OCI-LY1 (cell line): ENCODE data around the gene LRRC55.

Experiments used
- H2AFZ ChIP-seq: fragments of 200-600 bp; sonication (generic), shearing (Covaris generic); 2 replicates; pipeline ENCODE4 v1.6.0; 2014; ENCODE audit warnings: antibody characterized with exemption, mild to moderate bottlenecking, low read length
- H3F3A ChIP-seq: fragments of 200-600 bp; sonication (generic), shearing (Covaris generic); 2 replicates; pipeline ENCODE4 v1.6.0; 2014; ENCODE audit warnings: mild to moderate bottlenecking, antibody characterized with exemption, low read length, moderate library complexity; ENCODE audit not compliant: insufficient read depth
- H3K27ac ChIP-seq: fragments of 200-600 bp; sonication (generic); 2 replicates; pipeline ENCODE4 v1.5.1; 2014; ENCODE audit warnings: low read length, mixed run types, mild to moderate bottlenecking, low read depth; ENCODE audit not compliant: poor library complexity, severe bottlenecking
- H3K27me3 ChIP-seq: fragments of 200-600 bp; sonication (generic); 2 replicates; pipeline ENCODE4 v1.6.0; 2014; ENCODE audit warnings: antibody characterized with exemption, mild to moderate bottlenecking, low read length, moderate library complexity; ENCODE audit not compliant: insufficient read depth
- H3K36me3 ChIP-seq: fragments of 200-600 bp; sonication (generic); 2 replicates; pipeline ENCODE4 v1.6.1; 2014; ENCODE audit warnings: mild to moderate bottlenecking, antibody characterized with exemption, low read length, moderate library complexity, mixed read lengths; ENCODE audit not compliant: insufficient read depth
- H3K4me1 ChIP-seq: fragments of 200-600 bp; sonication (generic); 2 replicates; pipeline ENCODE4 v1.5.1; 2014; ENCODE audit warnings: mild to moderate bottlenecking, low read length, moderate library complexity; ENCODE audit not compliant: insufficient read depth, severe bottlenecking
- H3K4me2 ChIP-seq: fragments of 200-600 bp; sonication (generic), shearing (Covaris generic); 2 replicates; pipeline ENCODE4 v1.6.1; 2014; ENCODE audit warnings: low read length
- H3K4me3 ChIP-seq: fragments of 200-600 bp; sonication (generic); 2 replicates; pipeline ENCODE4 v1.5.1; 2014; ENCODE audit warnings: low read length, low read depth, mild to moderate bottlenecking, mixed read lengths; ENCODE audit not compliant: poor library complexity, severe bottlenecking
- H3K79me2 ChIP-seq: fragments of 200-600 bp; shearing (Covaris generic); 2 replicates; pipeline ENCODE4 v1.6.1; 2016; ENCODE audit warnings: mixed run types, low read length, mixed read lengths; ENCODE audit not compliant: insufficient read depth
- H3K9ac ChIP-seq: fragments of 200-600 bp; sonication (generic), shearing (Covaris generic); 2 replicates; pipeline ENCODE4 v1.6.1; 2014; ENCODE audit warnings: mild to moderate bottlenecking, low read length, mixed read lengths
- H3K9me2 ChIP-seq: fragments of 200-600 bp; sonication (generic), shearing (Covaris generic); 2 replicates; pipeline ENCODE4 v1.6.1; 2014; ENCODE audit warnings: low read depth, mild to moderate bottlenecking, low read length, mixed read lengths
- H3K9me3 ChIP-seq: fragments of 200-600 bp; shearing (Covaris generic); 2 replicates; pipeline ENCODE4 v1.6.1; 2014; ENCODE audit warnings: low read length, mixed read lengths
- H4K20me1 ChIP-seq: fragments of 200-600 bp; sonication (generic), shearing (Covaris generic); 2 replicates; pipeline ENCODE4 v1.6.0; 2016; ENCODE audit warnings: mild to moderate bottlenecking, low read length; ENCODE audit not compliant: insufficient read depth
- EZH2 ChIP-seq: fragments of 200-600 bp; sonication (generic), shearing (Covaris generic); IDR thresholded peaks from 2 replicates; pipeline ENCODE4 v1.8.0; 2017; ENCODE audit warnings: borderline replicate concordance, mixed run types, mild to moderate bottlenecking, antibody characterized with exemption, low read length, moderate library complexity, mixed read lengths
- TF ChIP-seq, protein P1 (sequence below): fragments of 200-600 bp; sonication (generic), shearing (Covaris generic); IDR thresholded peaks from 2 replicates; pipeline ENCODE4 v1.5.1; 2017; ENCODE audit warnings: mild to moderate bottlenecking, antibody characterized with exemption, low read length, moderate library complexity, mixed read lengths

LRRC55 gene

DNA sequence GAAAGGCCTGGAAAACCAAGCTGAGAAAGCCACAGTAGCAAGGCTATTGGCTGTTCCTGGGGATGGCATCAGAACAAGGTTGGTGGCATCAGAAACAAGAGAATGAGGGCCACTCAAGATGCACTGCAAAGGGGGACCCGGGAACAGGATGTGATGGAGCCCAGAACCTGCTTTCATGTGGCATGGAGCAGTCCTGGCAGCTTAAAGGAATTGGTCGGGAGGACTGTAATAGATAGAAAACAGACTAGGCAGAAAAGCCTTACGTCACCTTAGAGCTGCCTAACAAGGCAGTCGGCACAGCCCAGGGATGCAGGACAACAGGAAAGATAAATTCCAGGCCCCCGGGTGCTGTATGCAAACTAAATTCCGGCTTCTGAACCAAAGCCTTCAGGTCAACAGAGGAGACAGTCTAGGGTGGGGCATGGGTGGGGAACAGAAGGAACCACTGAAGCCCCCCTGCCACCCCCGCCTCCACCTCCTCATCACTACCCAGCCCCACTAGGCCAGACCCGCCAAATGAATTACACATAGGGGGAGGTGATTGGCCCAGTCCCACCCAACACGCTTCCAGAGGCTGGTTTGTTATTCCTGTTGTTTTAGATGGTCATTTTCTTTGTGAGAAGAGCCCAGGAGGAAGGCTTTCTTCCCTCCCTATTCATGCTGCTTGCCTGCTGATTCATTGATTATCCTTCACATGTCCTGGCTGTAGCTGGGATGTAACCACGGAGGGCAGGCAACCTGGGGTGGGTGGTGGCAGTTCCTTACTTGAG, 25.7 kb upstream of the LRRC55 start:
- Histone ChIP-seq H2AFZ (no peak overlapping the region), H3K9me3 (no peaks in the 10 kb centered on the region)

DNA sequence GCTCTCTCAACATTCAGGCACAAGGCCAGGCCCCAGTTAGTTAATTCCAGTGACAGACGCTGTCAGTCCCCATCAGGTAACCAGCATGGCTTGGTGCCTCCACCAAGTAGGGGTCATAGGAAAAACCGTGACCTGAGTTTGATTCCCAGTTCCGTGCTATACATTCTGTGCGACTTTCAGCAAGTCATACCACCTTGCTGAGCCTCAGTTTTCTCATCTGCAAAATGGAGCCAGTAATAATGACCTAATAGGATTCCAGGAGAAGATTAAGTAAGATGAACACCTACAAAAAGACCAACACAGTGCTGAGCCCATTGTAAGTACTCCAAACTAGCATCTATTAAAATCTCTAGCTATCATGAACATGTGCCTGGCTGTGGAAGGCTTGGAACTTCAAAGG, 24.8 kb upstream of the LRRC55 start:
- no peak overlapping the region for H3K4me2 ChIP-seq
- TF ChIP-seq, protein P1, sequence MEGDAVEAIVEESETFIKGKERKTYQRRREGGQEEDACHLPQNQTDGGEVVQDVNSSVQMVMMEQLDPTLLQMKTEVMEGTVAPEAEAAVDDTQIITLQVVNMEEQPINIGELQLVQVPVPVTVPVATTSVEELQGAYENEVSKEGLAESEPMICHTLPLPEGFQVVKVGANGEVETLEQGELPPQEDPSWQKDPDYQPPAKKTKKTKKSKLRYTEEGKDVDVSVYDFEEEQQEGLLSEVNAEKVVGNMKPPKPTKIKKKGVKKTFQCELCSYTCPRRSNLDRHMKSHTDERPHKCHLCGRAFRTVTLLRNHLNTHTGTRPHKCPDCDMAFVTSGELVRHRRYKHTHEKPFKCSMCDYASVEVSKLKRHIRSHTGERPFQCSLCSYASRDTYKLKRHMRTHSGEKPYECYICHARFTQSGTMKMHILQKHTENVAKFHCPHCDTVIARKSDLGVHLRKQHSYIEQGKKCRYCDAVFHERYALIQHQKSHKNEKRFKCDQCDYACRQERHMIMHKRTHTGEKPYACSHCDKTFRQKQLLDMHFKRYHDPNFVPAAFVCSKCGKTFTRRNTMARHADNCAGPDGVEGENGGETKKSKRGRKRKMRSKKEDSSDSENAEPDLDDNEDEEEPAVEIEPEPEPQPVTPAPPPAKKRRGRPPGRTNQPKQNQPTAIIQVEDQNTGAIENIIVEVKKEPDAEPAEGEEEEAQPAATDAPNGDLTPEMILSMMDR, result no peak
- no peak for TF ChIP-seq EZH2
- H2AFZ ChIP-seq, result no peak overlapping the region
- no peaks in the 10 kb centered on the region for H3F3A ChIP-seq
- no peaks in the 10 kb centered on the region for H3K79me2 ChIP-seq
- H3K4me1 ChIP-seq, result no peaks in the 10 kb centered on the region
- H3K27me3 ChIP-seq, result no peaks in the 10 kb centered on the region
- no peak overlapping the region for H3K9ac ChIP-seq
- H3K4me3 ChIP-seq, result no peak overlapping the region
- no peaks in the 10 kb centered on the region for H3K9me2 ChIP-seq
- no peaks in the 10 kb centered on the region for H3K9me3 ChIP-seq
- H4K20me1 ChIP-seq, result no peaks in the 10 kb centered on the region
- H3K36me3 ChIP-seq, result no peaks in the 10 kb centered on the region
- H3K27ac ChIP-seq, result no peak overlapping the region

More for the DNA sequence above, 25.7 kb upstream of the LRRC55 start:
- no peaks in the 10 kb centered on the region for H4K20me1 ChIP-seq
- no peak overlapping the region for H3K4me3 ChIP-seq
- H3K27ac ChIP-seq, result no peak overlapping the region
- no peaks in the 10 kb centered on the region for H3F3A ChIP-seq
- H3K4me2 ChIP-seq, result no peak overlapping the region
- H3K4me1 ChIP-seq, result no peaks in the 10 kb centered on the region
- H3K9me2 ChIP-seq, result no peaks in the 10 kb centered on the region
- H3K79me2 ChIP-seq, result no peaks in the 10 kb centered on the region
- no peaks in the 10 kb centered on the region for H3K36me3 ChIP-seq
- no peaks in the 10 kb centered on the region for H3K27me3 ChIP-seq
- no peak overlapping the region for H3K9ac ChIP-seq
- TF ChIP-seq, protein P1, result no peak
- no peak for TF ChIP-seq EZH2

DNA sequence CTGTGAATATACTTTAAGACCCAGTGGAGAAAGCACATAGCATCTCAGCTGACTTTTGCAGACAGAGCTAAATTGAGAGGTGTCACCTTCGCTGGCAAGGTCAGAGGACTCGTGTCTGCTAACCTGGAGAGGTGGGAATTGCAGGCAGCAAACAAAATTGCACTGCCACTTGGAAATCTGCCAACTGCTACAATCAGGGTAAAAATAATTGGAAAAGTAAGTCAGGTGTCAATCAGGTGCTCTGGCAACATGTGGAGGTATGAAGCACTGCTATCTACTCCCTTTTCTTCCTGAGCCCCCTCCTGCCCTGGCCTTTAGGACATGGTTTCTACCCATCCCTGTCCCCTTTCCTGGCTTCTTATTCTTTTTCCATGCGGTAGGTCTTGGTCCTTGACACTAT, 24.1 kb upstream of the LRRC55 start:
- no peak for TF ChIP-seq EZH2
- TF ChIP-seq, protein P1, result no peak
- Histone ChIP-seq H3K27me3 (no peaks in the 10 kb centered on the region), H2AFZ (no peak overlapping the region), H3K27ac (no peak overlapping the region), H3K4me3 (no peak overlapping the region), H3K4me1 (no peaks in the 10 kb centered on the region), H4K20me1 (no peaks in the 10 kb centered on the region), H3K9me2 (no peaks in the 10 kb centered on the region), H3F3A (no peaks in the 10 kb centered on the region), H3K9ac (no peak overlapping the region), H3K4me2 (no peak overlapping the region), H3K9me3 (no peaks in the 10 kb centered on the region), H3K36me3 (no peaks in the 10 kb centered on the region), H3K79me2 (no peaks in the 10 kb centered on the region)
